D721Med (cell line): ENCODE measurements around the gene ASIC5.

ENCODE experiments used
- DNase-seq: peaks from one replicate; pipeline ENCODE4 v3.0.0; 2011; ENCODE audit warnings: low spot score; ENCODE audit not compliant: insufficient read length
- FAIRE-seq: peaks from 2 replicates; lab custom pipeline; 2011; peaks lifted over from hg19 to GRCh38; lab: Jason Lieb, UNC
- TF ChIP-seq, protein P1 (sequence below): IDR thresholded peaks from 2 replicates; pipeline ENCODE4 v1.5.1; 2012; ENCODE audit warnings: mild to moderate bottlenecking, control low read depth; ENCODE audit not compliant: insufficient read depth; ENCODE audit errors: missing control alignments

The ASIC5 gene

DNA sequence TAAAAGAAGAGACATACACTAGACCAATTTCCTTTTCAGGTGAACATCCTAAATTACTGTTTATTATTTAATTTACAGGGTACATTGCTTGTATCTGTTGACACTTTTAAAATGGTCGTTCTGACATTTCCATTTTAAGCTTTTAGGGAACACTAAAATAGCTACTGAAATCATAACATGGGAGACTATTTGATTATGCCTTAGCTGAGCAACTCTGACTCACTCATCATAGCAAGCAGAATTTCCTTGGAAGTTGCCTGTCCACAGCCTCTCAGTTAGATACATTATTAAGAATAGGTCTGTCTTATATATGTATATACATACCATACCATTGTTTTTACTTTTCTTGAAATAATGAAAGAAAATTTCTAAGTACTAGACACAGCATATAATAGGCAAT, 85.3 kb downstream of the ASIC5 start:
- DNase-seq: no peak
- TF ChIP-seq, protein P1, sequence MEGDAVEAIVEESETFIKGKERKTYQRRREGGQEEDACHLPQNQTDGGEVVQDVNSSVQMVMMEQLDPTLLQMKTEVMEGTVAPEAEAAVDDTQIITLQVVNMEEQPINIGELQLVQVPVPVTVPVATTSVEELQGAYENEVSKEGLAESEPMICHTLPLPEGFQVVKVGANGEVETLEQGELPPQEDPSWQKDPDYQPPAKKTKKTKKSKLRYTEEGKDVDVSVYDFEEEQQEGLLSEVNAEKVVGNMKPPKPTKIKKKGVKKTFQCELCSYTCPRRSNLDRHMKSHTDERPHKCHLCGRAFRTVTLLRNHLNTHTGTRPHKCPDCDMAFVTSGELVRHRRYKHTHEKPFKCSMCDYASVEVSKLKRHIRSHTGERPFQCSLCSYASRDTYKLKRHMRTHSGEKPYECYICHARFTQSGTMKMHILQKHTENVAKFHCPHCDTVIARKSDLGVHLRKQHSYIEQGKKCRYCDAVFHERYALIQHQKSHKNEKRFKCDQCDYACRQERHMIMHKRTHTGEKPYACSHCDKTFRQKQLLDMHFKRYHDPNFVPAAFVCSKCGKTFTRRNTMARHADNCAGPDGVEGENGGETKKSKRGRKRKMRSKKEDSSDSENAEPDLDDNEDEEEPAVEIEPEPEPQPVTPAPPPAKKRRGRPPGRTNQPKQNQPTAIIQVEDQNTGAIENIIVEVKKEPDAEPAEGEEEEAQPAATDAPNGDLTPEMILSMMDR: no peak
- no peak for FAIRE-seq
